ENCODE measurements around the gene MPZL1.

MPZL1 gene

DNA sequence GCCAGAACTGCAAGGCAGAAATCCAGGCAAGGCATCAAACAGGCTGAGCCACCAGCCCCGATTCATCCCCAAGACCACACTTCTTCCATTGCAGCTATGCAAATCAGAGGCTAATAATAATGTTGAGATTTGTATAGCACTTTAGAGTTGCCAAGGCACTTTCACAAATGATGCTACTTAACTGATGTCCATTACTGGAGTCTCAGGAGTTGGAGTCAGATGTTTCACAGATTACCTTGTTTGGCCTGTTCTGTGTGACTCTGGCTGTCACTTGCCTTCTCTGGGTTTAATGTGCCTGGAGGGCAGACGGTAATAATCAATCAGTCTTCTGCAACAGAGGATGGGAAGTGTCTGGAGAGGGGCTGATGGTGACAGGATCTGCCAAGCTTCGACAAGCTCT is 40.8 kb upstream of the MPZL1 start:
- Histone ChIP-seq H3K9me3 (ENCODE audit: control insufficient read depth in 2 of 2, low read length in 2 of 2) (no peaks in the 10 kb centered on the region), H3K4me1 (ENCODE audit: control insufficient read depth, insufficient read depth, low read length) (peaks cover 61% of the 10 kb centered on the region), H3K27ac (ENCODE audit: low read length) (peak overlapping the region; percentile 84), H3K9ac (ENCODE audit: low read length in 2 of 2) (peak overlapping the region in 1 of 2 donors; percentile 51), H3K27me3 (ENCODE audit: control insufficient read depth in 1 of 2, insufficient read depth in 2 of 2, low read length in 2 of 2) (no peaks in the 10 kb centered on the region), H3K4me3 (ENCODE audit: low read length in 2 of 2) (peak overlapping the region; percentile 17 to 35), H3K36me3 (ENCODE audit: control insufficient read depth in 2 of 2, insufficient read depth in 2 of 2, low read length in 2 of 2) (no peaks in the 10 kb centered on the region)

GRCh38 chr1:167681451-167682098 is 40.2 kb upstream of the MPZL1 start:
- H3K36me3 ChIP-seq (ENCODE audit: control insufficient read depth in 2 of 2, insufficient read depth in 2 of 2, low read length in 2 of 2) = no peaks in the 10 kb centered on the region
- H3K9ac ChIP-seq (ENCODE audit: low read length in 2 of 2) = peak overlapping the region in 1 of 2 donors; percentile 13
- H3K9me3 ChIP-seq (ENCODE audit: control insufficient read depth in 2 of 2, low read length in 2 of 2) = no peaks in the 10 kb centered on the region
- peak overlapping the region in 1 of 2 donors; percentile 35 for H3K4me3 ChIP-seq (ENCODE audit: low read length in 2 of 2)
- H3K27ac ChIP-seq (ENCODE audit: low read length) = peak overlapping the region; percentile 84
- H3K4me1 ChIP-seq (ENCODE audit: control insufficient read depth, insufficient read depth, low read length) = peaks cover 66% of the 10 kb centered on the region
- no peaks in the 10 kb centered on the region for H3K27me3 ChIP-seq (ENCODE audit: control insufficient read depth in 1 of 2, insufficient read depth in 2 of 2, low read length in 2 of 2)

DNA sequence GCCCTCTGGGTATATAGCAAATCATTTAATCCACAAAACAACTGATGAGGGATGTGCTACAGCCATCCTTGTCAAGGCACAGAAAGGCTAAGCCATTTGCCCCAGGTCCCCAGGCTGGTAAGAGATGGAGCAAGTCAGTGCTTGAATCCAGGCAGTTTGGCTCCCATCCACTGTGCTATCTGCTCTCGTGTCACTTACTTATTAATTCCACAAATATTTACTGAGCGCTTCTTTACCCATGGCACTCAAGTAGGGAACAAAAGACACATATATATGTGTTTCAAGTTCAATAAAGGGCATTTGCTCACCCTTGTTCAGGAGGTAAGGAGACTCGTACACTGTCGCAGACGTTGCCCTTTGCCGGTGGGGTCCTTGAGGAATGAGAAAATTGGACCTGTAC is 38.6 kb upstream of the MPZL1 start:
- Histone ChIP-seq H3K4me1 (ENCODE audit: control insufficient read depth, insufficient read depth, low read length) (peaks cover 77% of the 10 kb centered on the region), H3K27me3 (ENCODE audit: control insufficient read depth in 1 of 2, insufficient read depth in 2 of 2, low read length in 2 of 2) (no peaks in the 10 kb centered on the region), H3K9ac (ENCODE audit: low read length in 2 of 2) (peak overlapping the region; percentile 29 to 36), H3K36me3 (ENCODE audit: control insufficient read depth in 2 of 2, insufficient read depth in 2 of 2, low read length in 2 of 2) (no peaks in the 10 kb centered on the region), H3K9me3 (ENCODE audit: control insufficient read depth in 2 of 2, low read length in 2 of 2) (no peaks in the 10 kb centered on the region), H3K27ac (ENCODE audit: low read length) (peak overlapping the region; percentile 84), H3K4me3 (ENCODE audit: low read length in 2 of 2) (peak overlapping the region; percentile 25 to 44)

GRCh38 chr1:167683641-167684502 is 37.9 kb upstream of the MPZL1 start:
- Histone ChIP-seq H3K27me3 (ENCODE audit: control insufficient read depth in 1 of 2, insufficient read depth in 2 of 2, low read length in 2 of 2) (no peaks in the 10 kb centered on the region), H3K36me3 (ENCODE audit: control insufficient read depth in 2 of 2, insufficient read depth in 2 of 2, low read length in 2 of 2) (no peaks in the 10 kb centered on the region), H3K4me1 (ENCODE audit: control insufficient read depth, insufficient read depth, low read length) (peaks cover 77% of the 10 kb centered on the region), H3K4me3 (ENCODE audit: low read length in 2 of 2) (peak overlapping the region; percentile 25 to 44), H3K9me3 (ENCODE audit: control insufficient read depth in 2 of 2, low read length in 2 of 2) (no peaks in the 10 kb centered on the region), H3K27ac (ENCODE audit: low read length) (peak overlapping the region; percentile 84), H3K9ac (ENCODE audit: low read length in 2 of 2) (peak overlapping the region in 1 of 2 donors; percentile 29)

- H3K9ac ChIP-seq (ENCODE audit: low read length in 2 of 2) = no peak overlapping the region
- H3K27me3 ChIP-seq (ENCODE audit: control insufficient read depth in 1 of 2, insufficient read depth in 2 of 2, low read length in 2 of 2) = no peaks in the 10 kb centered on the region
- peaks cover 63% of the 10 kb centered on the region for H3K4me1 ChIP-seq (ENCODE audit: control insufficient read depth, insufficient read depth, low read length)
- no peaks in the 10 kb centered on the region for H3K9me3 ChIP-seq (ENCODE audit: control insufficient read depth in 2 of 2, low read length in 2 of 2)
- peaks cover 4 to 12% of the 10 kb centered on the region in 2 donors for H3K36me3 ChIP-seq (ENCODE audit: control insufficient read depth in 2 of 2, insufficient read depth in 2 of 2, low read length in 2 of 2)
- peak overlapping the region in 1 of 2 donors; percentile 9 for H3K4me3 ChIP-seq (ENCODE audit: low read length in 2 of 2)
- H3K27ac ChIP-seq (ENCODE audit: low read length) = peak overlapping the region; percentile 84
Measured at GRCh38 chr1:167685844-167686243, 35.9 kb upstream of the MPZL1 start.

- Histone ChIP-seq H3K27me3 (ENCODE audit: control insufficient read depth in 1 of 2, insufficient read depth in 2 of 2, low read length in 2 of 2) (no peaks in the 10 kb centered on the region), H3K36me3 (ENCODE audit: control insufficient read depth in 2 of 2, insufficient read depth in 2 of 2, low read length in 2 of 2) (peaks cover 10 to 23% of the 10 kb centered on the region in 2 donors), H3K4me1 (ENCODE audit: control insufficient read depth, insufficient read depth, low read length) (peaks cover 45% of the 10 kb centered on the region), H3K27ac (ENCODE audit: low read length) (no peak overlapping the region), H3K4me3 (ENCODE audit: low read length in 2 of 2) (no peak overlapping the region), H3K9me3 (ENCODE audit: control insufficient read depth in 2 of 2, low read length in 2 of 2) (no peaks in the 10 kb centered on the region), H3K9ac (ENCODE audit: low read length in 2 of 2) (peak overlapping the region in 1 of 2 donors; percentile 29)
Measured at GRCh38 chr1:167687919-167688519, 33.8 kb upstream of the MPZL1 start.

DNA sequence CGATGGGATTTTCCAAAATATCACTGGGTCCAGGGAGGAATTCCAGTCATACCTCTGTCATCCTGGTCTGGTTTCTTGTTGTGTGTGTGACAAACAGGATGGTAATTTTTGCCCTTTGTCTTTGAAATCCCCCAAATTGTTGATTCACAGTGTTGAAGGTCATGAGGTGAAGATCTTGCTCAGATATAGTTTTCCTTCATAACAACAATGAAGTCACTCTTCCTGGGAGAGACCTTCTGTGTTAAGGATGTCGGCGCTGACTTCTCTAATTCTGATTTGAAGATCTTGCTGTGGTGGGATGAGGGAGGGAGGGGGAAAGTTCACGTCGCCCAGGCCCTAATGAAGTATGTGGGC is 32.2 kb upstream of the MPZL1 start:
- no peaks in the 10 kb centered on the region for H3K9me3 ChIP-seq (ENCODE audit: control insufficient read depth in 2 of 2, low read length in 2 of 2)
- no peaks in the 10 kb centered on the region for H3K27me3 ChIP-seq (ENCODE audit: control insufficient read depth in 1 of 2, insufficient read depth in 2 of 2, low read length in 2 of 2)
- H3K9ac ChIP-seq (ENCODE audit: low read length in 2 of 2) = no peak overlapping the region
- peaks cover 30% of the 10 kb centered on the region for H3K4me1 ChIP-seq (ENCODE audit: control insufficient read depth, insufficient read depth, low read length)
- no peak overlapping the region for H3K4me3 ChIP-seq (ENCODE audit: low read length in 2 of 2)
- H3K27ac ChIP-seq (ENCODE audit: low read length) = no peak overlapping the region
- H3K36me3 ChIP-seq (ENCODE audit: control insufficient read depth in 2 of 2, insufficient read depth in 2 of 2, low read length in 2 of 2) = peaks cover 16 to 23% of the 10 kb centered on the region in 2 donors

- no peaks in the 10 kb centered on the region for H3K27me3 ChIP-seq (ENCODE audit: control insufficient read depth in 1 of 2, insufficient read depth in 2 of 2, low read length in 2 of 2)
- peaks cover 17 to 24% of the 10 kb centered on the region in 2 donors for H3K36me3 ChIP-seq (ENCODE audit: control insufficient read depth in 2 of 2, insufficient read depth in 2 of 2, low read length in 2 of 2)
- no peak overlapping the region for H3K4me3 ChIP-seq (ENCODE audit: low read length in 2 of 2)
- no peak overlapping the region for H3K27ac ChIP-seq (ENCODE audit: low read length)
- peaks cover 25% of the 10 kb centered on the region for H3K4me1 ChIP-seq (ENCODE audit: control insufficient read depth, insufficient read depth, low read length)
- H3K9ac ChIP-seq (ENCODE audit: low read length in 2 of 2) = no peak overlapping the region
- no peaks in the 10 kb centered on the region for H3K9me3 ChIP-seq (ENCODE audit: control insufficient read depth in 2 of 2, low read length in 2 of 2)
Measured at GRCh38 chr1:167690053-167690452, 31.7 kb upstream of the MPZL1 start.

GRCh38 chr1:167693425-167694045 is 28.2 kb upstream of the MPZL1 start:
- Histone ChIP-seq H3K9me3 (ENCODE audit: control insufficient read depth in 2 of 2, low read length in 2 of 2) (no peaks in the 10 kb centered on the region), H3K36me3 (ENCODE audit: control insufficient read depth in 2 of 2, insufficient read depth in 2 of 2, low read length in 2 of 2) (peaks cover 31 to 34% of the 10 kb centered on the region in 2 donors), H3K4me3 (ENCODE audit: low read length in 2 of 2) (no peak overlapping the region), H3K9ac (ENCODE audit: low read length in 2 of 2) (no peak overlapping the region), H3K4me1 (ENCODE audit: control insufficient read depth, insufficient read depth, low read length) (no peaks in the 10 kb centered on the region), H3K27ac (ENCODE audit: low read length) (no peak overlapping the region), H3K27me3 (ENCODE audit: control insufficient read depth in 1 of 2, insufficient read depth in 2 of 2, low read length in 2 of 2) (no peaks in the 10 kb centered on the region)

DNA sequence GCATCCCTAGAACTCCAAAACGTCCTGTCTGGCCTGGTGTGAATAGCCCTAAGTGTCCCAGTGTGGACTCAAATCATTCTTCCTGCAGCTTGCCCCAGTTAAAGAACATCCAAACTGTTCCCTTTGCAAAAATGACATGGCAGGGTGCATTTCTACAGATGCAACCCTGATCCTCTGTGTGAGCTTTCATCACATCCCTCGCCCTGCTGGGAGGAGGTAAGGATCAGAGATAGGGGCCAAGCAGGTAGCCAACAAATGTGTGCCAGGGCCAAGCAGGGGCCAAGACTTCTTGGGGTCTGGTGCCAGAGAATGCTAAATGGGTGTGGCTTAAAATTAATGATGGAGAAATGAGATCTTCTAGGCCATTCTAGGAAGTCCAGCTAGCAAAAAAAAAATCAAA is 27.1 kb upstream of the MPZL1 start:
- no peak overlapping the region for H3K9ac ChIP-seq (ENCODE audit: low read length in 2 of 2)
- H3K36me3 ChIP-seq (ENCODE audit: control insufficient read depth in 2 of 2, insufficient read depth in 2 of 2, low read length in 2 of 2) = peaks cover 33 to 35% of the 10 kb centered on the region in 2 donors
- H3K4me3 ChIP-seq (ENCODE audit: low read length in 2 of 2) = no peak overlapping the region
- H3K9me3 ChIP-seq (ENCODE audit: control insufficient read depth in 2 of 2, low read length in 2 of 2) = no peaks in the 10 kb centered on the region
- no peak overlapping the region for H3K27ac ChIP-seq (ENCODE audit: low read length)
- H3K4me1 ChIP-seq (ENCODE audit: control insufficient read depth, insufficient read depth, low read length) = no peaks in the 10 kb centered on the region
- H3K27me3 ChIP-seq (ENCODE audit: control insufficient read depth in 1 of 2, insufficient read depth in 2 of 2, low read length in 2 of 2) = no peaks in the 10 kb centered on the region
